Trophoblast cell (in vitro differentiated cells and primary cell): ENCODE measurements around the gene TPSAB1.

Experiments used
- DNase-seq, 2 donors: peaks; one replicate each; pipeline ENCODE4 v3.0.0-alpha.2; 2016
- H2AFZ ChIP-seq: 2 replicates; pipeline ENCODE4 v1.6.1; 2013; ENCODE audit warnings: low read length, moderate library complexity, mild to moderate bottlenecking; ENCODE audit not compliant: insufficient read depth, poor library complexity
- H2AK5ac ChIP-seq: 2 replicates; pipeline ENCODE4 v1.6.1; 2013; ENCODE audit warnings: mild to moderate bottlenecking, low read length
- H2BK120ac ChIP-seq: 2 replicates; pipeline ENCODE4 v1.6.1; 2013; ENCODE audit warnings: low read length, mild to moderate bottlenecking, moderate library complexity; ENCODE audit not compliant: insufficient read depth, poor library complexity
- H2BK12ac ChIP-seq: 2 replicates; pipeline ENCODE4 v1.6.1; 2013; ENCODE audit warnings: mild to moderate bottlenecking, low read length, moderate library complexity
- H2BK5ac ChIP-seq: 2 replicates; pipeline ENCODE4 v1.6.1; 2013; ENCODE audit warnings: low read length, low read depth, moderate library complexity, mild to moderate bottlenecking; ENCODE audit not compliant: poor library complexity
- H3K14ac ChIP-seq: 2 replicates; pipeline ENCODE4 v1.6.1; 2013; ENCODE audit warnings: mild to moderate bottlenecking, low read length
- H3K18ac ChIP-seq: 2 replicates; pipeline ENCODE4 v1.6.1; 2013; ENCODE audit warnings: mild to moderate bottlenecking, low read length
- H3K23ac ChIP-seq: 2 replicates; pipeline ENCODE4 v1.6.1; 2013; ENCODE audit warnings: low read length
- H3K27ac ChIP-seq: 2 replicates; pipeline ENCODE4 v1.5.1; 2013; ENCODE audit warnings: low read depth, mild to moderate bottlenecking, inconsistent platforms, low read length, moderate library complexity
- H3K27me3 ChIP-seq: 2 replicates; pipeline ENCODE4 v1.6.1; 2013; ENCODE audit warnings: inconsistent platforms, mild to moderate bottlenecking, low read length, moderate library complexity; ENCODE audit not compliant: insufficient read depth
- H3K36me3 ChIP-seq, 2 experiments: 1 replicate in 1 of 2; 2 replicates in 1 of 2; pipeline ENCODE4 v1.6.1; 2013; ENCODE audit warnings: low read length in 2 of 2, mild to moderate bottlenecking in 2 of 2, moderate library complexity in 1 of 2; ENCODE audit not compliant: insufficient read depth in 2 of 2, control insufficient read depth in 1 of 2
- H3K4ac ChIP-seq: 2 replicates; pipeline ENCODE4 v1.6.1; 2013; ENCODE audit warnings: low read depth, mild to moderate bottlenecking, low read length, moderate library complexity
- H3K4me1 ChIP-seq, 2 experiments: 1 replicate in 1 of 2; 2 replicates in 1 of 2; pipeline ENCODE4 v1.6.1; 2013; ENCODE audit warnings: low read length in 2 of 2, mild to moderate bottlenecking in 2 of 2, moderate library complexity in 1 of 2; ENCODE audit not compliant: insufficient read depth in 2 of 2, control insufficient read depth in 1 of 2
- H3K4me2 ChIP-seq: 2 replicates; pipeline ENCODE4 v1.6.1; 2013; ENCODE audit warnings: inconsistent platforms, mild to moderate bottlenecking, low read length, moderate library complexity
- H3K4me3 ChIP-seq: 2 replicates; pipeline ENCODE4 v1.5.1; 2013; ENCODE audit warnings: mild to moderate bottlenecking, low read depth, low read length, inconsistent platforms
- H3K79me1 ChIP-seq: one replicate; pipeline ENCODE4 v1.6.1; 2013; ENCODE audit warnings: low read length
- H3K79me2 ChIP-seq: 2 replicates; pipeline ENCODE4 v1.6.1; 2013; ENCODE audit warnings: low read length, mild to moderate bottlenecking; ENCODE audit not compliant: control insufficient read depth, insufficient read depth, poor library complexity
- H3K9ac ChIP-seq: 2 replicates; pipeline ENCODE4 v1.6.1; 2013; ENCODE audit warnings: mild to moderate bottlenecking, low read length
- H3K9me3 ChIP-seq: 2 replicates; pipeline ENCODE4 v1.6.1; 2013; ENCODE audit warnings: low read depth, mild to moderate bottlenecking, control low read depth, inconsistent platforms, low read length; ENCODE audit not compliant: insufficient read depth
- H4K12ac ChIP-seq: 2 replicates; pipeline ENCODE4 v1.6.1; 2013; ENCODE audit warnings: low read depth, mild to moderate bottlenecking, low read length, moderate library complexity
- H4K8ac ChIP-seq: 2 replicates; pipeline ENCODE4 v1.6.1; 2013; ENCODE audit warnings: low read depth, mild to moderate bottlenecking, low read length, moderate library complexity
- H4K91ac ChIP-seq: one replicate; pipeline ENCODE4 v1.6.1; 2013; ENCODE audit warnings: low read depth, mild to moderate bottlenecking, low read length, moderate library complexity
- WGBS: extraction: QIAGEN DNeasy Blood & Tissue Kit; methylation state at CpG from one replicate; pipeline ENCODE4 v1.1.7; 2013; ENCODE audit warnings: missing lambda C conversion rate; ENCODE audit not compliant: insufficient read length, insufficient coverage; ENCODE audit errors: extremely low coverage; 5-methylcytosine and 5-hydroxymethylcytosine counted together

Gene TPSAB1

GRCh38 chr16:1200014-1200627 is 40.4 kb upstream of the TPSAB1 start:
- Histone ChIP-seq H3K9ac (no peak overlapping the region), H4K91ac (no peak overlapping the region), H3K27me3 (no peaks in the 10 kb centered on the region), H4K12ac (no peak overlapping the region), H3K14ac (no peak overlapping the region), H2BK5ac (no peak overlapping the region), H3K27ac (no peak overlapping the region), H2AK5ac (no peak overlapping the region), H3K79me1 (no peaks in the 10 kb centered on the region), H3K18ac (no peak overlapping the region), H4K8ac (no peak overlapping the region), H2AFZ (no peak overlapping the region), H3K23ac (no peak overlapping the region), H3K4me2 (no peak overlapping the region), H3K4me3 (no peak overlapping the region), H2BK120ac (no peak overlapping the region), H3K9me3 (peaks cover 7% of the 10 kb centered on the region), H3K4ac (no peak overlapping the region), H3K4me1 (no peaks in the 10 kb centered on the region), H2BK12ac (no peak overlapping the region), H3K36me3 (no peaks in the 10 kb centered on the region), H3K79me2 (no peaks in the 10 kb centered on the region)
- WGBS = no CpG with 5 or more reads among the region's 38 CpGs
- DNase-seq = no peak

- Histone ChIP-seq H3K23ac (no peak overlapping the region), H3K18ac (no peak overlapping the region), H3K4me3 (no peak overlapping the region), H3K36me3 (no peaks in the 10 kb centered on the region), H3K4me1 (no peaks in the 10 kb centered on the region), H3K27me3 (no peaks in the 10 kb centered on the region), H3K79me2 (no peaks in the 10 kb centered on the region), H3K4ac (no peak overlapping the region), H2BK12ac (no peak overlapping the region), H3K9ac (no peak overlapping the region), H3K4me2 (no peak overlapping the region), H4K91ac (no peak overlapping the region), H3K14ac (no peak overlapping the region), H4K8ac (no peak overlapping the region), H3K79me1 (no peaks in the 10 kb centered on the region), H2AK5ac (no peak overlapping the region), H2AFZ (no peak overlapping the region), H2BK5ac (no peak overlapping the region), H3K27ac (no peak overlapping the region), H3K9me3 (peaks cover 7% of the 10 kb centered on the region), H2BK120ac (no peak overlapping the region), H4K12ac (no peak overlapping the region)
- WGBS = no CpG with 5 or more reads among the region's 25 CpGs
- DNase-seq = no peak
Observed at GRCh38 chr16:1201444-1201843, 39.1 kb upstream of the TPSAB1 start.

DNA sequence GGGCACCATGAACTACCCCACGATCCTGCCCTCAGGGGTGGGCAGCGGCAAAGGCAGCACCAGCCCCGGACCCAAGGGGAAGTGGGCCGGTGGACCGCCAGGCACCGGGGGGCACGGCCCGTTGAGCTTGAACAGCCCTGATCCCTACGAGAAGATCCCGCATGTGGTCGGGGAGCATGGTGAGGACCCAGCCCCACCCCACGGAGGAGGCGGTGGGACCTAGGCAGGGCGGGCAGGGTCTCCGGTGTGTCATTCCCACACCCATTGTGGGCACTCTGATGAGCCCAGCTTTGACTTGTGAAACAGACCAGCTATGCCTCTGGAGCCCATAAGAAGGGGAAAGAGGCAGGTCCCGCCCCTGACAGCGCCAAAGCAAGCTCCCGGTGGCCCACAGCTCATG is 38.2 kb upstream of the TPSAB1 start:
- no peak overlapping the region for H4K12ac ChIP-seq
- H4K91ac ChIP-seq = no peak overlapping the region
- no peak for DNase-seq
- H2BK5ac ChIP-seq = no peak overlapping the region
- H4K8ac ChIP-seq = no peak overlapping the region
- no peak overlapping the region for H3K4me2 ChIP-seq
- no peak overlapping the region for H2BK12ac ChIP-seq
- no peaks in the 10 kb centered on the region for H3K79me1 ChIP-seq
- H3K4ac ChIP-seq = no peak overlapping the region
- H3K27me3 ChIP-seq = no peaks in the 10 kb centered on the region
- no CpG with 5 or more reads among the region's 18 CpGs for WGBS
- H2AFZ ChIP-seq = no peak overlapping the region
- H3K4me1 ChIP-seq = no peaks in the 10 kb centered on the region
- no peaks in the 10 kb centered on the region for H3K79me2 ChIP-seq
- no peak overlapping the region for H3K9ac ChIP-seq
- peaks cover 7% of the 10 kb centered on the region for H3K9me3 ChIP-seq
- H3K23ac ChIP-seq = no peak overlapping the region
- no peak overlapping the region for H3K27ac ChIP-seq
- H3K36me3 ChIP-seq = no peaks in the 10 kb centered on the region
- H3K14ac ChIP-seq = no peak overlapping the region
- no peak overlapping the region for H3K4me3 ChIP-seq
- H2AK5ac ChIP-seq = no peak overlapping the region
- no peak overlapping the region for H2BK120ac ChIP-seq
- H3K18ac ChIP-seq = no peak overlapping the region

- H2BK5ac ChIP-seq = no peak overlapping the region
- no peak overlapping the region for H4K8ac ChIP-seq
- H3K4me2 ChIP-seq = no peak overlapping the region
- H2BK12ac ChIP-seq = no peak overlapping the region
- H4K12ac ChIP-seq = no peak overlapping the region
- WGBS = no CpG with 5 or more reads among the region's 21 CpGs
- H3K14ac ChIP-seq = no peak overlapping the region
- H3K9me3 ChIP-seq = peaks cover 2% of the 10 kb centered on the region
- no peaks in the 10 kb centered on the region for H3K4me1 ChIP-seq
- no peaks in the 10 kb centered on the region for H3K79me2 ChIP-seq
- no peak overlapping the region for H2BK120ac ChIP-seq
- no peaks in the 10 kb centered on the region for H3K36me3 ChIP-seq
- no peak overlapping the region for H3K9ac ChIP-seq
- H4K91ac ChIP-seq = no peak overlapping the region
- no peaks in the 10 kb centered on the region for H3K27me3 ChIP-seq
- no peaks in the 10 kb centered on the region for H3K79me1 ChIP-seq
- H3K18ac ChIP-seq = no peak overlapping the region
- no peak overlapping the region for H3K23ac ChIP-seq
- H2AFZ ChIP-seq = no peak overlapping the region
- no peak overlapping the region for H3K4me3 ChIP-seq
- DNase-seq = no peak
- no peak overlapping the region for H3K4ac ChIP-seq
- no peak overlapping the region for H2AK5ac ChIP-seq
- H3K27ac ChIP-seq = no peak overlapping the region
Observed at GRCh38 chr16:1204933-1205332, 35.6 kb upstream of the TPSAB1 start.
